GM18870 (cell line): Measurements from ENCODE around the gene TUBB8B.
"Not testable (repeated sequence)": the region's sequence is repeated elsewhere in the genome, so short reads cannot be mapped to it uniquely, and the experiment has no call there.

ENCODE experiments used
- ATAC-seq: cut with Tn5 transposase; IDR thresholded peaks from one replicate; pipeline ENCODE4 v1.9.1; 2021; ENCODE audit warnings: moderate library complexity; ENCODE audit not compliant: unreplicated experiment

TUBB8B gene

GRCh38 chr18:13177-13576 is 36.2 kb downstream of the TUBB8B start:
- not testable (repeated sequence) for ATAC-seq

- ATAC-seq = not testable (repeated sequence)
Observed at GRCh38 chr18:12773-13172, 36.6 kb downstream of the TUBB8B start.

DNA sequence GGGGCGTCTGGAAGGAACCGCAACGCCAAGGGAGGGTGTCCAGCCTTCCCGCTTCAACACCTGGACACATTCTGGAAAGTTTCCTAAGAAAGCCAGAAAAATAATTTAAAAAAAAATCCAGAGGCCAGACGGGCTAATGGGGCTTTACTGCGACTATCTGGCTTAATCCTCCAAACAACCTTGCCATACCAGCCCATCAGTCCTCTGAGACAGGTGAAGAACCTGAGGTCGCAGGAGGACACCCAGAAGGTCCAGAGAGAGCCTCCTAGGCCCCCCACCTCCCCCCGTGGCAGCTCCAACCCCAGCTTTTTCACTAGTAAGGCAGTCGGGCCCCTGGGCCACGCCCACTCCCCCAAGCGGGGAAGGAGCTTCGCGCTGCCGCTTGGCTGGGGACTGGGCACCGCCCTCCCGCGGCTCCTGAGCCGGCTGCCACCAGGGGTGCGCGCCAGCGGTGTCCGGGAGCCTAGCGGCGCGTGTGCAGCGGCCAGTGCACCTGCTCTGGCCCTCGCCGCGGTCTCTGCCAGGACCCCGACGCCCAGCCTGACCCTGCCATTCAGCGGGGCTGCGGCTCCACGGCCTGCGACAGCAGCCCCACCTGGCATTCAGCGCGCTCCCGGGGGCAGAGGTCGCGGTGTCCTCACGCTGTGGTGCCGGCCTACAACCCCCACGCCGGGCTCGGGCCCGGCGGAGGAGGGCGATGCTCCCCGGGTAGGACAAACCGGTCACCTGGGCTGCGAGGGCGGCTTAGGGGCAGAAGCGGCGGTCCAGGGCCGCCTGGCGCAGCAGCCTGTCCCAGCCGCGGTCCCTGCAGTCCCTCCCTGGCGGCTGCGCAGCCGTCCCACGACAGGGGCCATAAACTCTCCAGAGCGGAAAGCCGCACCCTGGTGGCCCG is 37.8 kb downstream of the TUBB8B start:
- ATAC-seq = not testable (repeated sequence)

DNA sequence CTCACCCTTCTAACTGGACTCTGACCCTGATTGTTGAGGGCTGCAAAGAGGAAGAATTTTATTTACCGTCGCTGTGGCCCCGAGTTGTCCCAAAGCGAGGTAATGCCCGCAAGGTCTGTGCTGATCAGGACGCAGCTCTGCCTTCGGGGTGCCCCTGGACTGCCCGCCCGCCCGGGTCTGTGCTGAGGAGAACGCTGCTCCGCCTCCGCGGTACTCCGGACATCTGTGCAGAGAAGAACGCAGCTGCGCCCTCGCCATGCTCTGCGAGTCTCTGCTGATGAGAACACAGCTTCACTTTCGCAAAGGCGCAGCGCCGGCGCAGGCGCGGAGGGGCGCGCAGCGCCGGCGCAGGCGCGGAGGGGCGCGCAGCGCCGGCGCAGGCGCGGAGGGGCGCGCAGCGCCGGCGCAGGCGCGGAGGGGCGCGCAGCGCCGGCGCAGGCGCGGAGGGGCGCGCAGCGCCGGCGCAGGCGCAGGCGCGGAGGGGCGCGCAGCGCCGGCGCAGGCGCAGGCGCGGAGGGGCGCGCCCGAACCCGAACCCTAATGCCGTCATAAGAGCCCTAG is 38.7 kb downstream of the TUBB8B start:
- ATAC-seq = not testable (repeated sequence)

DNA sequence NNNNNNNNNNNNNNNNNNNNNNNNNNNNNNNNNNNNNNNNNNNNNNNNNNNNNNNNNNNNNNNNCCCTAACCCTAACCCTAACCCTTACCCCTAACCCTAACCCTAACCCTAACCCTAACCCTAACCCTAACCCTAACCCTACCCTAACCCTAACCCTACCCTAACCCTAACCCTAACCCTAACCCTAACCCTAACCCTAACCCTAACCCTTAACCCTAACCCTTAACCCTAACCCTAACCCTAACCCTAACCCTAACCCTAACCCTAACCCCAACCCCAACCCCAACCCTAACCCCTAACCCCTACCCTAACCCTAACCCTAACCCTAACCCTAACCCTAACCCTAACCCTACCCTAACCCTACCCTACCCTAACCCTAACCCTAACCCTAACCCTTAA is 39.5 kb downstream of the TUBB8B start:
- not testable (repeated sequence) for ATAC-seq
